Endodermal cell (in vitro differentiated cells): Measurements from ENCODE around the gene IL1RN. TPM values are rescaled to one million over a fixed set of nuclear protein-coding genes. Genes with fewer than 3 reads are reported as not detected.

ENCODE experiments used
- DNase-seq: peaks from one replicate; pipeline ENCODE4 v3.0.0-alpha.2; 2017
- H3K27ac ChIP-seq: 2 replicates; pipeline ENCODE4 v1.5.1; 2013; ENCODE audit warnings: mild to moderate bottlenecking, low read depth, low read length, moderate library complexity
- H3K27me3 ChIP-seq: 2 replicates; pipeline ENCODE4 v1.6.1; 2013; ENCODE audit warnings: mild to moderate bottlenecking, low read length, moderate library complexity; ENCODE audit not compliant: insufficient read depth, control insufficient read depth, poor library complexity, severe bottlenecking
- H3K36me3 ChIP-seq: 2 replicates; pipeline ENCODE4 v1.7.0; 2013; ENCODE audit warnings: mild to moderate bottlenecking, low read length, moderate library complexity; ENCODE audit not compliant: control insufficient read depth, insufficient read depth
- H3K4me1 ChIP-seq: one replicate; pipeline ENCODE4 v1.7.0; 2013; ENCODE audit warnings: low read length; ENCODE audit not compliant: control insufficient read depth, insufficient read depth
- H3K4me3 ChIP-seq: 2 replicates; pipeline ENCODE4 v1.5.1; 2013; ENCODE audit warnings: mild to moderate bottlenecking, low read length, moderate library complexity
- H3K9ac ChIP-seq: 2 replicates; pipeline ENCODE4 v1.6.1; 2013; ENCODE audit warnings: mild to moderate bottlenecking, low read length, moderate library complexity; ENCODE audit not compliant: poor library complexity, severe bottlenecking; ENCODE audit errors: extremely low read depth
- H3K9me3 ChIP-seq: 2 replicates; pipeline ENCODE4 v1.6.1; 2013; ENCODE audit warnings: mild to moderate bottlenecking, low read length, moderate library complexity; ENCODE audit not compliant: control insufficient read depth
- H3K27ac Mint-ChIP-seq: 2 replicates; pipeline ENCODE4 v1.8.0; 2020; ENCODE audit warnings: mixed read lengths
- H3K27me3 Mint-ChIP-seq: 2 replicates; pipeline ENCODE4 v1.8.0; 2021; ENCODE audit warnings: mild to moderate bottlenecking, mixed read lengths; ENCODE audit not compliant: insufficient read depth
- H3K36me3 Mint-ChIP-seq: 2 replicates; pipeline ENCODE4 v1.8.0; 2020; ENCODE audit warnings: low read depth, mixed read lengths
- H3K4me1 Mint-ChIP-seq: 2 replicates; pipeline ENCODE4 v1.8.0; 2020; ENCODE audit warnings: mixed read lengths
- H3K4me3 Mint-ChIP-seq: 2 replicates; pipeline ENCODE4 v1.8.0; 2020; ENCODE audit warnings: mild to moderate bottlenecking, moderate library complexity, mixed read lengths
- H3K9me3 Mint-ChIP-seq: 2 replicates; pipeline ENCODE4 v1.8.0; 2020; ENCODE audit warnings: mild to moderate bottlenecking, mixed read lengths
- WGBS, 2 experiments: methylation state at CpG; one replicate each; pipeline versions ENCODE4 v1.1.5 to v1.1.7; 2013; ENCODE audit warnings: missing lambda C conversion rate in 2 of 2, mixed read lengths in 1 of 2; ENCODE audit not compliant: insufficient coverage in 1 of 2, insufficient read length in 1 of 2; 5-methylcytosine and 5-hydroxymethylcytosine counted together
- total RNA-seq, 2 donors: library from RNA; stranded (reverse); fragmentation: NEBNext Ultra II Directional in 1 of 2; extraction: Animal tissue kit (Norgen Biotek cat#: 25700) in 1 of 2; gene quantifications; 2 replicates in 1 of 2; 3 replicates in 1 of 2; pipeline ENCODE4 v1.2.1, GENCODE V29; 2021
- TF ChIP-seq, protein P1 (sequence below): fragments of 200-600 bp; sonication (generic); conservative IDR thresholded peaks from 2 replicates; pipeline ENCODE4 v1.5.0; 2021; ENCODE audit warnings: antibody characterized with exemption, mild to moderate bottlenecking

Gene IL1RN
- total RNA-seq, 2 donors from 2014 or later = not detected

DNA sequence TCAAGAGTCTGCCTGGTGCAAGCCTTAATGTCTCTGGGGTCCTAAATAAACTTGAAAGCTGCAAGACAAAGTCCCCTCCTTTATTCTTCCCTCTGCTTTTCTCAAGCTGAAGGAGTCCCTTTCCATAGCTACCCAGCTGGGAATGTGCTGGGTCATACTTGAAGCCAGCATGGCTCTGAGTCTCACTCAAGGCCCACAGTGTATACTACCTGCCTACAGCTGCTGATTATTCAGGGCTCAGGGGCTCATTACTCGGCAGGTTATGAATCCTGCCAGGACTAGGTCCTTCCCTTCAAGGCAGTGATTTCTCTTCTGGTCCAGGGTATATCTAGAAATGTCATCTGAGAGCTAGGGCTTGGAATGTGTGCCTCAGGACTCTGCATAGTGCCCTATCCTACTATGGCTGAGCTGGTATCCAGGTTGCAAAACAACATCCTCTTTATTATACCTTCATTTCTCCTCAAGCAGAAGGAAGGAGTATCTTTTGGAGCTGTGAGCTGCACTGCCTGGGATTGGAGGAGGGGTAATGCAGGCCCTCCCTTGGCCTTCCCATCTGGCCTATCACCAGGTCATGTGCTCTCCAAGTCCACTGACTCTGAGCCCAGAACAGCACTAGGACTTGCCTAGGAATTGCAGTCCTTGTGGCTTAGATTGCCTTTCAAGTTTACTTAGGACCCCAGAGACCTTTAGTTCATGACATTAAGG, 22.3 kb downstream of the IL1RN start:
- H3K36me3 Mint-ChIP-seq = no peaks in the 10 kb centered on the region
- peaks cover 7% of the 10 kb centered on the region for H3K9me3 Mint-ChIP-seq
- no peak overlapping the region for H3K4me3 Mint-ChIP-seq
- TF ChIP-seq, protein P1, sequence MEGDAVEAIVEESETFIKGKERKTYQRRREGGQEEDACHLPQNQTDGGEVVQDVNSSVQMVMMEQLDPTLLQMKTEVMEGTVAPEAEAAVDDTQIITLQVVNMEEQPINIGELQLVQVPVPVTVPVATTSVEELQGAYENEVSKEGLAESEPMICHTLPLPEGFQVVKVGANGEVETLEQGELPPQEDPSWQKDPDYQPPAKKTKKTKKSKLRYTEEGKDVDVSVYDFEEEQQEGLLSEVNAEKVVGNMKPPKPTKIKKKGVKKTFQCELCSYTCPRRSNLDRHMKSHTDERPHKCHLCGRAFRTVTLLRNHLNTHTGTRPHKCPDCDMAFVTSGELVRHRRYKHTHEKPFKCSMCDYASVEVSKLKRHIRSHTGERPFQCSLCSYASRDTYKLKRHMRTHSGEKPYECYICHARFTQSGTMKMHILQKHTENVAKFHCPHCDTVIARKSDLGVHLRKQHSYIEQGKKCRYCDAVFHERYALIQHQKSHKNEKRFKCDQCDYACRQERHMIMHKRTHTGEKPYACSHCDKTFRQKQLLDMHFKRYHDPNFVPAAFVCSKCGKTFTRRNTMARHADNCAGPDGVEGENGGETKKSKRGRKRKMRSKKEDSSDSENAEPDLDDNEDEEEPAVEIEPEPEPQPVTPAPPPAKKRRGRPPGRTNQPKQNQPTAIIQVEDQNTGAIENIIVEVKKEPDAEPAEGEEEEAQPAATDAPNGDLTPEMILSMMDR = no peak
- no peak overlapping the region for H3K27ac ChIP-seq
- H3K4me3 ChIP-seq = no peak overlapping the region
- H3K9ac ChIP-seq = no peak overlapping the region
- WGBS, 2 experiments = 86% methylated on average over 1 of the region's 1 CpG; no CpG with 5 or more reads in 1 of the 2 experiments
- no peak overlapping the region for H3K27ac Mint-ChIP-seq
- H3K36me3 ChIP-seq = no peaks in the 10 kb centered on the region
- H3K9me3 ChIP-seq = no peaks in the 10 kb centered on the region
- peaks cover 13% of the 10 kb centered on the region for H3K27me3 Mint-ChIP-seq
- H3K4me1 Mint-ChIP-seq = no peaks in the 10 kb centered on the region
- DNase-seq = no peak
- no peaks in the 10 kb centered on the region for H3K27me3 ChIP-seq
- no peaks in the 10 kb centered on the region for H3K4me1 ChIP-seq

DNA sequence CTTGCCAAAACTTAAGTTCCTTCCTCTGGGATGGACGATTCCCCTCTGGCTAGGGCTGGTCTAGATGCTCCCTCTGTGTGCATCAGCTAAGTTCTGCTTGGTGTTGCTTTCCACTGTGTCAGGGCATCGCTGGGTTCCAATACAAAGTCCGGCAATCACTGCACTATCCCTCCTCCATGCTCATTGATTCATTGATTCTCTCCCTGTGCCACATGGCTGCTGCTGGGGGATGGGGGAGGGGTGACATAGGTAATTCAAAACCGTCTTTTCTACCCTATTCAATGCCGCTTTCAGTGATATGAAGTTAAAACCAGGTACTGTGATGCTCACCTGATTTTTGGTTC, 22.8 kb downstream of the IL1RN start:
- Mint-ChIP-seq H3K27me3 (peaks cover 15% of the 10 kb centered on the region), H3K9me3 (peaks cover 4% of the 10 kb centered on the region), H3K36me3 (no peaks in the 10 kb centered on the region), H3K27ac (no peak overlapping the region), H3K4me1 (no peaks in the 10 kb centered on the region), H3K4me3 (no peak overlapping the region)
- WGBS, 2 experiments = 84 to 86% methylated on average over 3 to 5 of the region's 5 CpGs
- Histone ChIP-seq H3K4me1 (no peaks in the 10 kb centered on the region), H3K4me3 (no peak overlapping the region), H3K36me3 (no peaks in the 10 kb centered on the region), H3K27ac (no peak overlapping the region), H3K9me3 (no peaks in the 10 kb centered on the region), H3K27me3 (no peaks in the 10 kb centered on the region), H3K9ac (no peak overlapping the region)
- no peak for DNase-seq
- TF ChIP-seq, protein P1 = no peak

DNA sequence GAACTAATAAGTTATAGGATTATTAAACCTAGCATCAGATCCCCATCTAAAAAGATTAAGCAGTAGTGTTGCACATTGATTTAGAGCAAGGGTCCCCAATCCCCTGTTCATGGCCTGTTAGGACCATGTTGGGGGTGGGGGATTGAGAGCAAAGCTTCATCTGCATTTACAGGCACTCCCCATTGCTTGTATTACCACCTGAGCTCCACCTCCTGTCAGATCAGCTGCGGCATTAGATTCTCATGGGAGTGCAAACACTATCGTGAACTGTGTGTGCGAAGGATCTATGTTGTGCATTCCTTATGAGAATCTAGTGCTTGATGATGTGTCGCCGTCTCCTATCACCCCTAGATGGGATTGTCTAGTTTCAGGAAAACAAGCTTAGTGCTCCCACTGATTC, 27.9 kb downstream of the IL1RN start:
- Mint-ChIP-seq H3K9me3 (no peaks in the 10 kb centered on the region), H3K4me3 (no peak overlapping the region), H3K4me1 (peaks cover 17% of the 10 kb centered on the region), H3K27me3 (peaks cover 24% of the 10 kb centered on the region), H3K27ac (no peak overlapping the region), H3K36me3 (no peaks in the 10 kb centered on the region)
- TF ChIP-seq, protein P1 = no peak
- Histone ChIP-seq H3K4me1 (no peaks in the 10 kb centered on the region), H3K9ac (no peak overlapping the region), H3K9me3 (no peaks in the 10 kb centered on the region), H3K4me3 (no peak overlapping the region), H3K36me3 (no peaks in the 10 kb centered on the region), H3K27me3 (peaks cover 9% of the 10 kb centered on the region), H3K27ac (no peak overlapping the region)
- DNase-seq = no peak
- WGBS, 2 experiments = 89% methylated on average over 5 of the region's 5 CpGs; no CpG with 5 or more reads in 1 of the 2 experiments
